NCI-H2196 (cell line): ENCODE measurements around the gene ZNF462.

Experiments used
- DNase-seq: peaks from one replicate; lab custom pipeline; 2025; ENCODE audit not compliant: unreplicated experiment; lab: John Stamatoyannopoulos, UW

Gene ZNF462

GRCh38 chr9:107049046-107049802, 186.3 kb downstream of the ZNF462 start:
- no peak for DNase-seq

GRCh38 chr9:107049803-107050184, 186.8 kb downstream of the ZNF462 start:
- no peak for DNase-seq

- DNase-seq = no peak
Observed at GRCh38 chr9:107051392-107051791, 188.4 kb downstream of the ZNF462 start.

GRCh38 chr9:107054146-107054545, 191.2 kb downstream of the ZNF462 start:
- DNase-seq = no peak

GRCh38 chr9:107059220-107059619, 196.3 kb downstream of the ZNF462 start:
- no peak for DNase-seq

GRCh38 chr9:107060062-107060461, 197.1 kb downstream of the ZNF462 start:
- DNase-seq = no peak
